Lower leg skin (tissue), 4 donors: ENCODE data around the gene PTRH2. TPM values are rescaled to one million over a fixed set of nuclear protein-coding genes. Genes with fewer than 3 reads are reported as not detected.

Source experiments
- DNase-seq, 2 donors: peaks; one replicate each; pipeline ENCODE4 v3.0.0-alpha.2; 2019; ENCODE audit warnings: low spot score in 2 of 2
- H3K4me3 ChIP-seq: fragments of 200-600 bp; sonication (generic); 2 replicates; pipeline ENCODE4 v1.5.1; 2017; ENCODE audit warnings: mild to moderate bottlenecking, low read depth; ENCODE audit not compliant: poor library complexity, severe bottlenecking
- POLR2A ChIP-seq, 2 donors: fragments of 450-650 bp; IDR thresholded peaks; one replicate each; pipeline ENCODE4 v1.6.1; 2016 to 2017; ENCODE audit warnings: antibody characterized with exemption in 2 of 2, mild to moderate bottlenecking in 1 of 2, moderate library complexity in 1 of 2
- WGBS, 2 donors: methylation state at CpG; one replicate each; pipeline ENCODE4 v1.1.5; 2018; 5-methylcytosine and 5-hydroxymethylcytosine counted together
- intact Hi-C: fragments of 100-400 bp; cut with DNase I; formaldehyde crosslinking; loops from one replicate; pipeline ENCODE4 v1.15.0; 2023; ENCODE audit warnings: low total_unique reads
- total RNA-seq, 4 donors: library from RNA; depleted of rRNA; stranded (reverse); fragments of >200 nt; gene quantifications; one replicate each; pipeline ENCODE4 v1.1.0, GENCODE V29; 2016
- TF ChIP-seq, protein P1 (sequence below), 3 donors: fragments of 450-650 bp; IDR thresholded peaks; one replicate each; pipeline ENCODE4 v1.5.1; 2016; ENCODE audit warnings: antibody characterized with exemption in 3 of 3, mild to moderate bottlenecking in 3 of 3, moderate library complexity in 2 of 3

Gene PTRH2
- total RNA-seq, 4 donors from 2014 or later, result 15.4 to 29.2 (median 18.7) TPM

DNA sequence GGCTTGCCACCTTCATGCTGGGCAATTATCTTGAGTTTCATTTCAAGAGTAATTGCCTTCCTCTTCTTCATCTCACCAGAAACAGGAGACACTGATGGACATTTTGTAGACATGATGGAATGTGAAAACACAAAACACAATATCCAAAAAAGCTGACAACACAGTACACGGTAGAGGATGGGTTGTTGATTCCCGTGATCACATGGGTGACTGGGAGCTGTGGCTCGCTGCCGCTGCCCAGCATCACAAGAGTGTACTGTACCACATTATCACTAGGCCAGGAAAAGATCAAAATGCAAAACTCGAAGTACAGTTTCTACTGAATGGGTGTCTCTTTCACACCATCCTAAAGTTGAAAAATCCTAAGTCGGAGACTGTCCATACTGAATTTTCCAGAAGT, 7.4 kb downstream of the PTRH2 start:
- intact Hi-C loops, result no loop called here
- H3K4me3 ChIP-seq, result no peak overlapping the region
- TF ChIP-seq POLR2A (IDR thresholded peaks at IDR 0.05), result no peak
- TF ChIP-seq, protein P1, sequence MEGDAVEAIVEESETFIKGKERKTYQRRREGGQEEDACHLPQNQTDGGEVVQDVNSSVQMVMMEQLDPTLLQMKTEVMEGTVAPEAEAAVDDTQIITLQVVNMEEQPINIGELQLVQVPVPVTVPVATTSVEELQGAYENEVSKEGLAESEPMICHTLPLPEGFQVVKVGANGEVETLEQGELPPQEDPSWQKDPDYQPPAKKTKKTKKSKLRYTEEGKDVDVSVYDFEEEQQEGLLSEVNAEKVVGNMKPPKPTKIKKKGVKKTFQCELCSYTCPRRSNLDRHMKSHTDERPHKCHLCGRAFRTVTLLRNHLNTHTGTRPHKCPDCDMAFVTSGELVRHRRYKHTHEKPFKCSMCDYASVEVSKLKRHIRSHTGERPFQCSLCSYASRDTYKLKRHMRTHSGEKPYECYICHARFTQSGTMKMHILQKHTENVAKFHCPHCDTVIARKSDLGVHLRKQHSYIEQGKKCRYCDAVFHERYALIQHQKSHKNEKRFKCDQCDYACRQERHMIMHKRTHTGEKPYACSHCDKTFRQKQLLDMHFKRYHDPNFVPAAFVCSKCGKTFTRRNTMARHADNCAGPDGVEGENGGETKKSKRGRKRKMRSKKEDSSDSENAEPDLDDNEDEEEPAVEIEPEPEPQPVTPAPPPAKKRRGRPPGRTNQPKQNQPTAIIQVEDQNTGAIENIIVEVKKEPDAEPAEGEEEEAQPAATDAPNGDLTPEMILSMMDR (IDR thresholded peaks at IDR 0.05), result no peak
- WGBS, 2 donors, result 90 to 94% methylated on average over 6 of the region's 6 CpGs
- DNase-seq, result no peak

DNA sequence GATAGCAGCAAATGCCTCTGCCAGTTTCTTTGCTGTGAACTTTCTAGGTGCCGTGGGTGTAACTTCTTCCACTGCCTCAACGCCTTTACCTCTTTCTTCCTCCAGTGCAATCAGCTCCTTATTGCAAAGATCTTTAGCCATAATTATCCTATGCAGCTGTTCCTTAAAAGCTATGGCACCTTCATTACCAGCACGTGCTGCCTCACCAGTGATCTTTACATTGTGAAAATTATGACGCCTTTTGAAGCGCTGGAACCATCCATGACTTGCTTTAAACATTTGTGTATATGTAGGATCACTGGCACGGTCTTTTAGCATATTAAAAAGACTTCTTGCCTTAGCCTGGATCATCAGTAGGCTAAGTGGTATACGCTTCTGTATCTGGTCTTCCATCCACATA, 8.0 kb downstream of the PTRH2 start:
- WGBS, 2 donors, result 96% methylated on average over 7 of the region's 7 CpGs
- intact Hi-C loops, result no loop called here
- TF ChIP-seq POLR2A (IDR thresholded peaks at IDR 0.05), result no peak
- TF ChIP-seq, protein P1 (IDR thresholded peaks at IDR 0.05), result no peak
- no peak for DNase-seq
- H3K4me3 ChIP-seq, result no peak overlapping the region

DNA sequence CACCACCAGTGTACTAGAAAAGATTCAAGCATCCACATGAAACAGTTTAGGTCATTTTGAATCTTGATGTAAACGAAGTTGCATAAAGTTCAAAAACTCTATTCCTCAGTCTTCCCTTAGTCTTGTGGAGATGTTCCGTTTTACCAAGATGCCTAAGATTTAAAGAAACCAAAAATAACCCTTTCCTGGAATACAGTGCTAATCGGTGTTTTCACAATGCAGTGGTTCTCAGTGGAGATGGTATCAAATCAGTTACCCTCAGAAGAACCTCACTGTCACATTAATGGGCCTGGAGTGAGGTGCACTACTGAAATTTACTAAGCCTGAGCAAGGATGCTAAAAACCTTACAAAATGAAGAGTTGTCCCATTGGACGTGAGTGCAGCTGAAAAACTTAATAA, 9.1 kb downstream of the PTRH2 start:
- DNase-seq, result no peak
- no peak overlapping the region for H3K4me3 ChIP-seq
- intact Hi-C loops, result no loop called here
- no peak for TF ChIP-seq POLR2A (IDR thresholded peaks at IDR 0.05)
- TF ChIP-seq, protein P1 (IDR thresholded peaks at IDR 0.05), result no peak
- WGBS, 2 donors, result 79 to 82% methylated on average over 4 of the region's 4 CpGs

GRCh38 chr17:59696682-59697277, 10.4 kb downstream of the PTRH2 start:
- intact Hi-C loops, result no loop called here
- 79 to 85% methylated on average over 2 of the region's 2 CpGs for WGBS, 2 donors
- no peak for DNase-seq
- TF ChIP-seq POLR2A (IDR thresholded peaks at IDR 0.05), result no peak
- TF ChIP-seq, protein P1 (IDR thresholded peaks at IDR 0.05), result no peak
- H3K4me3 ChIP-seq, result no peak overlapping the region

DNA sequence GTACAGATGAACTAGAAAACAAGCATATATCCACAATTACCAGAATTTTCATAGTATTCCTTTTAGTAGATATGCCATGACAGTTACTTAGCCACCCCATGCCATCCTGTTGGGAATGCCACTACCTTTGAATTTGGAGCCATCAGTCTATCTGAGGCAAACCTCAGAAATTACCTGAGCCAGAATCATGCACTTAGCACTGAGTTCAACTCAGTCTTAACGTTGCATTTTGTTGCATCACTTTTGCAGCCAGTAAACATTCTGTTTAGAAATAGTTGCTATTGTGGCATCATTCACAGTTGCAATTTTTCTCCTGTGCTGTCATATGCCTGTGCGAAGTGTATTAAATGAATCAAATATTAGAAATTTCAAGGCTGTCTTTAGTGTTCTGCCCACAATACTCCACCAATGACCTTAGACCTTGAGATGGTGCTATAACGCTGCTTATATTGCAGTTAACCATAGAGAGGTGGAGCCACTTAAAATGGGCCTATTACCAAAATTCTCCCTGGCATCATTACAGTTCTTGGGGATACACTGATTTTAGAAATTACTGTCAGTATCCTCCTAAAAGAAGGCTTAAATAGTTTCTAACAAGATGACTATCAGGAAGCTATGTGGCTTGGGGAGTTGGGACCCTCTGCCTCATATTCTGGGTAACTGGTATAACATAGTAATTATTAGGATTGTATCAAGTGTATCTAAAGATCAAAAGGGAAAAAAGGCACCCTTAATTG, 11.1 kb downstream of the PTRH2 start:
- H3K4me3 ChIP-seq, result no peak overlapping the region
- intact Hi-C loops, result no loop called here
- TF ChIP-seq, protein P1 (IDR thresholded peaks at IDR 0.05), result no peak
- no peak for TF ChIP-seq POLR2A (IDR thresholded peaks at IDR 0.05)
- no peak for DNase-seq
- 63 to 66% methylated on average over 3 of the region's 3 CpGs for WGBS, 2 donors
